ENCODE measurements around the gene PIGV.
A peak's percentile ranks its signal among the peaks of the same experiment; 100 is the strongest.

Gene PIGV

DNA sequence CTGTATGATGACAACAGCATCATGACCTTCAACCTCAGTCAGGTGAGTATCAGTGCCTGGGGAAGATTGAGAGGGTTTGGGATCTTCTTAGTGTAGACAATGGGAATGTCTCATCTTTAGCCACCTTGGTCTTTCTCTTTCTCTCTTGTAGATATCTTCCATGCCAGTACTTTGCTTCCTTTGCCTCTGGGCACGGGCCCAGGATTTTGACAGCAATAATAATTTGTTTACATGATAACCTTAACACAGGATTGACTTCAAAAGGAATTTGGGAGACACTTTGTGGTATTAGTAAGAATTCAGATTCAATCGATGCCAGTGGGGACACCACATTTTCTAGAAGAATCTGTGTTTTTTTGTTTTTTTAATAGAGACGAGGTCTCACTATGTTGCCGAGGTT is 12.1 kb upstream of the PIGV start:
- FAIRE-seq, result no peak

DNA sequence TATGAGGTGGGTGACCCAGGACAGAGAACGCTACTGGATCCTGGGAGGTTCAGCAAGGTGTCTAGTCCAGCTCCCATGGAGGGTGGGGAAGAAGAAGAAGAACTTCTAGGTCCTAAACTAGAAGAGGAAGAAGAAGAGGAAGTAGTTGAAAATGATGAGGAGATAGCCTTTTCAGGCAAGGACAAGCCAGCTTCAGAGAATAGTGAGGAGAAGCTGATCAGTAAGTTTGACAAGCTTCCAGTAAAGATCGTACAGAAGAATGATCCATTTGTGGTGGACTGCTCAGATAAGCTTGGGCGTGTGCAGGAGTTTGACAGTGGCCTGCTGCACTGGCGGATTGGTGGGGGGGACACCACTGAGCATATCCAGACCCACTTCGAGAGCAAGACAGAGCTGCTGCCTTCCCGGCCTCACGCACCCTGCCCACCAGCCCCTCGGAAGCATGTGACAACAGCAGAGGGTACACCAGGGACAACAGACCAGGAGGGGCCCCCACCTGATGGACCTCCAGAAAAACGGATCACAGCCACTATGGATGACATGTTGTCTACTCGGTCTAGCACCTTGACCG is 8.6 kb upstream of the PIGV start:
- no peak for FAIRE-seq

DNA sequence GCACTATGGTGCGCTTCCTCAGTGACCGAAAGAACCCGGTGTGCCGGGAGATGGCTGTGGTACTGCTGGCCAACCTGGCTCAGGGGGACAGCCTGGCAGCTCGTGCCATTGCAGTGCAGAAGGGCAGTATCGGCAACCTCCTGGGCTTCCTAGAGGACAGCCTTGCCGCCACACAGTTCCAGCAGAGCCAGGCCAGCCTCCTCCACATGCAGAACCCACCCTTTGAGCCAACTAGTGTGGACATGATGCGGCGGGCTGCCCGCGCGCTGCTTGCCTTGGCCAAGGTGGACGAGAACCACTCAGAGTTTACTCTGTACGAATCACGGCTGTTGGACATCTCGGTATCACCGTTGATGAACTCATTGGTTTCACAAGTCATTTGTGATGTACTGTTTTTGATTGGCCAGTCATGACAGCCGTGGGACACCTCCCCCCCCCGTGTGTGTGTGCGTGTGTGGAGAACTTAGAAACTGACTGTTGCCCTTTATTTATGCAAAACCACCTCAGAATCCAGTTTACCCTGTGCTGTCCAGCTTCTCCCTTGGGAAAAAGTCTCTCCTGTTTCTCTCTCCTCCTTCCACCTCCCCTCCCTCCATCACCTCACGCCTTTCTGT is 7.3 kb upstream of the PIGV start:
- no peak for FAIRE-seq

DNA sequence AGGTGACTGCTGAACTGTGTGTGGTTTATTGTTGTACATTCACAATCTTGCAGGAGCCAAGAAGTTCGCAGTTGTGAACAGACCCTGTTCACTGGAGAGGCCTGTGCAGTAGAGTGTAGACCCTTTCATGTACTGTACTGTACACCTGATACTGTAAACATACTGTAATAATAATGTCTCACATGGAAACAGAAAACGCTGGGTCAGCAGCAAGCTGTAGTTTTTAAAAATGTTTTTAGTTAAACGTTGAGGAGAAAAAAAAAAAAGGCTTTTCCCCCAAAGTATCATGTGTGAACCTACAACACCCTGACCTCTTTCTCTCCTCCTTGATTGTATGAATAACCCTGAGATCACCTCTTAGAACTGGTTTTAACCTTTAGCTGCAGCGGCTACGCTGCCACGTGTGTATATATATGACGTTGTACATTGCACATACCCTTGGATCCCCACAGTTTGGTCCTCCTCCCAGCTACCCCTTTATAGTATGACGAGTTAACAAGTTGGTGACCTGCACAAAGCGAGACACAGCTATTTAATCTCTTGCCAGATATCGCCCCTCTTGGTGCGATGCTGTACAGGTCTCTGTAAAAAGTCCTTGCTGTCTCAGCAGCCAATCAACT is 6.4 kb upstream of the PIGV start:
- no peak for FAIRE-seq

DNA sequence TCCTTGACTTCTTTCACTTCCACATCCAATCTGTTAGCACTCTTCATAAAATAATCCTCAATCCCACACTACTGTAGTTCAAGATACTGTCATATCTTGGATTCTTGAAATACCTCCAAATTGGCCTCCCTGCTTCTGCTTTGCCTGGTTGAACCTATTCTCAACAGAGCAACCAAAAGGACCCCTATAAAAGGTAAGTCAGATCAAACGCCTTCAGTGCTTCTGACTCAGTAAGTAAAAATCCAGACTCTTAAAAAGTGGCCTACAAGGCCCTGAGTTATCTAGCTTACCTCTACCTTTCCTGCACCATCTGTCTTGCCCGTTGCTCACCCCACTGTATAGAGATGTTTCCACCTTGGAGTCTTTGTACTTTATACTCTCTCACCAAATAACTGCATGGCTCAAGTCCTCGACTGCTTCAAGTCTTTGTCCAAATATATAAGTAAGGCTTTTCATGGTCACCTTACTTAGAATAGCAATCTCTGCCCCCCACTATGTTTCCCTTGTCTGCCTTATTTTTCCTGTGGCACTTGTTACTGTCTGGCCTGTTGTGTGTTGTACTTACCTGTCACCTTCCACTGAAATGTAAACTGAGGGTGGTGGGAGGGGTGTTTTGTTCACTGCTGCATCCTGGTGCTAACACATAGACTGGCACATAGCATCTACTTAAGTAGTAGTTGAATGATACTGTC is 5.1 kb upstream of the PIGV start:
- FAIRE-seq, result no peak

DNA sequence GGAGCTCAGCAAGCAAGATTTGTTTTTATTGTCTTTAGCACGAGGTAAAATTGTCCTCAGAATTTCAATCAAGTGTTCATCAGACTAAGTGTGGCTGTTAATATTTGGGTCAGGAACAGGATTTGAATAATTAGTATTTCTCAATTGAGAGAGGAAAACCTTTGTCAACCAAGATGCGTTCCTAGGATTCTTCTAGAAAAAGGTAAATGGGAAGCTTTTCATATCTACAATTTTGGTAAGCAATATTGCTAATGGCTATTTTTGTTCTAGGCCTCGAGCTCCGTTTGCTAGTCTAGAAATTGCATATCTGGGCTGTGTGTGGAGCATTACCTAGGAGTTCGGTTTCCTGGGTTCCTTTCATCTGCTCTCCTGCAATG is 4.1 kb upstream of the PIGV start:
- no peak for FAIRE-seq

DNA sequence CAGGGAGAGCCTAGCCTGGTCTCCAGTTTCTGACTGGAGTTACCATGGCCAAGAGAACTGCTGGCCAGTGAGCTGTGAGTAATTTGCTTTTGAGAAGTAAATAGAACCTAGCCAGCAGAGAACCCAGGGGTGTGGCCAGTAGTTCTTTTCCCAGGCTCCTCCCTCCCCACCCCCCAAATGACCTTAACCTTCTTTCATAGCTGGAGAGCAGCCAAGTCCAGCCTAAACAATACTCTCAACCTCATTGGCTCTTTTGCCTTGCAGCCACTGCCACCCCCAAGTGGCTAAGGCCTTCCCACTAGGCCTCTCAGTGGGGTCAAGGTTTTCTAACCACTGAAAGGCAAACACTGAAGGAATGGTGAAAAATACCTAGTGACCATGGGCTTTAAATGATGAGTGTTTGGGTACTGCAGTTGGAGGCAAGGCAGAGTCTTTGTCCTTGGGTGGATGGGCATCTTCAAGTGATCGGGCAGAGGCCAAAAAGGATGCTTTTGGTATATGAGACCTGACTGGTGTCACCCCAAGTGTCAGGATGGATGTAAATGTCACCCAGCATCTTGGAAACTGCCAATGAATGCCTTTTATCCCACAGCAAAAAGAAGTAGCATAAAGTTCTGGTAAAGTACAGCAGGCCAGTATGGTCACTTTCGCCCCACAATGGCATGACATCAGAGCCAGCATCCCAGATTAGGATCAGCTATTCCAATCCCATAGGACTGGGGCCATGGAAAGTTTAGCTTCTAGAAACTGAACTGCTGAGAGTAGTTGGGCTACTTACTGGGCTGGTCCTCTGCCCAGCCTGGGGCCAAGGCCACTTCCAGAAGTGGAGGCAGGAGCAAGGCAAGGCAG is 3.5 kb upstream of the PIGV start:
- FAIRE-seq, result no peak

DNA sequence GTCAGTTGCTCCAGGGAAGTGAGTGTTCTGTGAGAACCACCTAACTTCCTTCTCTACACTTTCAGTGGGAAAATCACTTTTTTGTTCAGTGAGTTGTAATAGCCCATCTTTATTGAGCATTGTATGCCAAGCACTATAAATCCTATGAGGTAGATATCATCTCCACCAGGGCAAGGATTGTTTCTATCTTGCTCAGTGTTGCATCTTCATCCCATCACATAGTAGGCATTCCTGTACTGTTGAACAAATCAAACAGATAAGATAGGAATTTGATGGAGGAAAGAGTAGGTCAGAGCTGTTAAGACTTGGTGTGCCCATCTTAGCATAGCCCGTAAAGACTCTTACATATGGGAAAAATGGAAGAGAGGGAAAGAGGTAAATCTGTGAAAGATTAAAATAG is 2.9 kb upstream of the PIGV start:
- no peak for FAIRE-seq

DNA sequence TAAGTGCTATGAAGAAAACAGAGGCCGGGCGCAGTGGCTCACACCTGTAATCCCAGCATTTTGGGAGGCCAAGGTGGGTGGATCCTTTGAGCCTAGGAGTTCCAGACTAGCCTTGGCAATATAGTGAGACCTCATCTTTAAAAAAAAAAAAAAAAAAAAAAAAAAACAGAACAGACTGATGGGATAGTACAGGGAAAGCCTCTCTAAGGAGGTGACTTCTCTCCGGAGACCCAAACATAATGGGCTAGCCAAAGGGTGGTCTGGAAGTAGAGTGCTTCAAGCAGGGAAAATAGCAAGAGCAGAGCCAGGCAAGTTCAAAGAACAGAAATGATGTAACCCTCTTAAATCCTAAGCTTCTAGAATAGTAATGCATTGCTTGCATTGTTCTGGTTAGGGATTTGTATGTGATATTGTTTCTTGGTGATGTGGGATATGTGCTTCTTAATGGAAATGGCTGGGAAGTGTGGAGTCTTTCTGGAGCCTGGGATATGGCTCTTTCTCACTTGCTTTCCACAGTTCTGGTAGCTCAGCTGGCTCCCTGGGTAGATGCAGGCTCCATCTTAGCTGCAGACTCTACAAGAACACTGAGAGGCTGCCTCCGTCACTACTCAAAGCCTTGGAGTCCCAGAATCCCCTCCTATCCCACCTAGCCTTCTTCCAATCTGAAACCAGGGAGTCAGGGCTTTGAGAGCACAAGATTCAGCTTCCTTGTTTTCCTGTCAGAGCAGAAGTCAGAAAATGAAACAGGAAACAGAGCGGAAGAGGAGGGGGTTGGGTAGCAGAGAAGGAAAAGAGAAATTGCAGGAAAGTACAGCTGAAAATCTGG is 1.9 kb upstream of the PIGV start:
- FAIRE-seq, result no peak

DNA sequence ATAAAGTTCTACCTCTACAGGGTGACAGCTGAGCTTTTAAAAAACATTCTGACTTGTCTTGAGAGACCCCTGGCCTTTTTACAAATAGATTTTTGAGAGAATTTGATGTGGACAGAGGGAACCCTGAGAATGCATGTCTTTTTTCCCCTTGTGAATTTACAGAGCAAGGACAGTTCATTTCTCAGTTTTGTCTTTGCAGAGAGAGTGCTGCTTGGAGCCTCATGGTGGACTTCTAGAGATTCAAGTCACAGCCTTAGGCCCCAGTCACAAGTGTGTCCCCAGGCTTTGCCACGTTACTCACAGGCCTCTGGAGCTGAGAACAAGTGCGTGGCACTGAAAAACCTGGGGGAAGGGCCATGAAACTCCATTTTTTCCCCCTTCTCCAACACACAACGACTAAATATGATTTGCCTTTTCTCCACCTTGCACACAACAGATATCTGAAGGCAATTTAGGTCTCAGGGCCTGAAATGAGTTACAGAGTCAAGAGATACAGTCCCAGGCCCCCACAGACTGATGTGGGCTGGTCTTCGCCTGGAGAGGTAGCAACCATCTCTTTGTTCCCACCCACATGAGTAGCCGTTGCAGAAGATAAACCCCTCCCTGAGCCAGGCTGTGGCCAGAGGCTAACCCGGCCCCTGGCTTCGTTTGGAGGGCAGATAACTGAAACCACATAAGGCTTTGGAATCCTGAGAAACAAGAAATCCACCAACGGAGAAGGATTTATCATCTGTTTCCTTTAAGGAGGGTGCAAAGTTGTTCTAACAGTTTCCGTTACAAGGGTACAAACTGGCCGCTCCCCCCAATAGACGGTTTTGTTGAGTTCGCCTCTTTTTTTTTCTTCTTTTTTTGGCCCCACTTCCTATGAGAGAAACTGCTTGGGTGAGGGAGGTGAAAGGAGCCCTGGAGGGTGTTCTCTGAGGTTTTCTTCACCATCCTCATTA is 1.0 kb upstream of the PIGV start:
- peak; percentile 99 for FAIRE-seq

DNA sequence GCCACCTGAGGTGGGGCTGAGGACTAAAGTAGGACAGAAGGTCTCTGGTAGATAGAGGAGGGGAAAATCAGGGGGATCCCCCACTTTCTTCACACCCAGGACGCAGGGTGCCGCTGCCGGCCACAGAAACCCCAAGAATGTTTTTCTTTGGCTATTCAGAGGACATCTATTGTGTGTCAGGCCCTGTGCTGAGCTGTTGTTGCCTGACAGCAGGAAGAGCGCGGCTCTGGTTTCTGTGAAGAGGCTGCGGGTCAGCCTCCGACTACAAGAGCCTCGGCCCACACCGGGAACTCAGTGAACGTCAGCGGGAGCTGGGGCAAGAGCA is 407 bp upstream of the PIGV start:
- FAIRE-seq, result no peak

DNA sequence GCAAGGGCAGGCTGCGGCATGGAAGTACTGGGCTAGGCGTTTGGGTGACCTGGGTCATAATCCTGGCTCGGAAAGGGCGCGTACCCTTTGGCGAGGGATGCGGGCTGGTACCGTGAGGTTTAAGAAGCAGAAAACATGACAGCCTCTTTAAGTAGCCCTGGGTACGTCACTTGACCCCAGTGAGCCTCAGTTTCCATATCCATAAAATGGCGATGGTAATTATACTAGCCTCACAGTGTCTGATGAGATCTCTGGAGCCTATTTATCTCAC is 700 bp downstream of the PIGV start:
- FAIRE-seq, result no peak

DNA sequence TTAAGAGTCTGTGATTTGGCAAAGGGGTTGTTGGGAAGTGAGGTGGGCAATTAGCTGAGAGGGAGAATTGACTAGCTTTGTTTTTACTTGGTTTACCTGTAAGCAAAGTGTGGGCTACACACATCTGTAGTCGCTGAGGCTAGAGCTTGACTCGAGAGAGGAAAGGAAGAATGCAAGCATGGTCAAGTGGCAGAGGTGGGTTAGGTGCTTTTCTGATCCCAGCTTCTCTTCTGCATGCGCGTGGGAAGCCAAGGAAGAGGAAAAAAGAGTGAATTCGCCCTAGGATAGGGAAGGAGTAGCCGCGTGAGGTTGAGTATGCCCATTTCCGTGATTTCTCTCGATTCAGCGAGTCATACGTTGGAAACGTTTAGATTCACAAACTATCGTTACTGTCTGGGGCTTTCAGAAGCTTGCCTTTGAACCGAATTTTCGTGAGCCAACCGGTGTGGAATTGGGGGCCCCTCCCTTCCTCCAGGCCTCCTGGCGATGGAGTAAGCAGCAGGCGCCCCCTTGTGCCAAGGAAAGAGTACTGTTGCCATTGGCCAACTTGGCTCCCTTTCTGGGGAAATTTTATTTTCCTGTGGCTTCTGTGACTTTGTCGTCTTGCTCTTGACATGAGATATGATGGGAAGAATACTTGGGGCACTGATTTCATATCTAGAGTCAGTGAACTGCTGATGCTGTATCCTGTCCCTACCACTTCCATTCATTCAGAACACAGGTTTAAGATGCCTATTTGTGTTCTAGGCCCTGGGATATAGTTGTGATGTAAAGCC is 1.3 kb downstream of the PIGV start:
- peak; percentile 93 for FAIRE-seq

DNA sequence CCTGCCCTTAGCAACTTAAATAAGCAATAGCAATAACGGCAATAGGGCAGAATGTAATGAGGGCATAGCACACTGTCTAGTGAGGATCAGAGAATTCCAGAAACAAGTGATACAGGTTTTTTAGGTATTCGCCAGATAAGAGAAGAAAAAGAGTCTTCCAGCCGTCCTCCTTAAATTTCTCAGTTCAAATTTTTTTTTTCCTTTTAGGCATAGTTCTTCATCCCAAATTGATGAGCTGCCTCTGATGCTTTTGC is 1.8 kb downstream of the PIGV start:
- FAIRE-seq, result no peak

DNA sequence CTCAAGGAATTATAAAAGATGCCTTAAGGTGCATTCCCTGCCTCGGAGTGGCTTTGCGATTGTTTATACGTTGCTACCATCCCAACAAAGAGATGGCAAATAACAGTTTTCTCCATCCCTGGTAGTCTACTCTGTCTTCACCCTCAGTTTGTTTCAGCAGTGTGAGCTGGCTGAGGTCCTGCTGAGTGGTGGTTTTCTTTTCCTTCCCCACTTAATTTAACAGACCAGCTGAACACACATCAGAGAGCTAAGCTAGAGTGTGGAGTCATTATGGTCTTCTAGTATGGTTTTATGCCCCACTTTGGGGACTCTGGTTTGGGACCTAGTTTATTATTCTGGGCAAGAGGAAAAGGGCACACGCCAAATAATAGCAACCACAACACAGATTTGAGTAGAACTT is 2.2 kb downstream of the PIGV start:
- no peak for FAIRE-seq

DNA sequence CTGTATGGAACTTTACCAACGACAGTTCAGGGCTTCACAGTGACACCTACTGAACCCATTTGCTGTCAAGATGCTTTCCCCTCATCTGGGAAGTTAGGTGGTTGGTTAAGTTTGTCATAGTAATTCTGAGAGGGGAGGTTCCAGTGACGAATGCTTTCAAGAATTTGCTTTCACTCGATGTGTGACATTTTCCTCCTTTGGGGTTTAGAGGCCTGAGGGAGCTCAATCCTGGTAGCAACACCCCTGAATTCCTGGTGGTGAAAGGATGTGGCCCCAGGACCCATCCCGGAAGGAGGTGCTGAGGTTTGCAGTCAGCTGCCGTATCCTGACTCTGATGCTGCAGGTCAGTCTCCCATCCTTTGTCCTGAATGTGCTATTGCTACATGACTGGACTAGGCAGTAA is 2.8 kb downstream of the PIGV start:
- no peak for FAIRE-seq

DNA sequence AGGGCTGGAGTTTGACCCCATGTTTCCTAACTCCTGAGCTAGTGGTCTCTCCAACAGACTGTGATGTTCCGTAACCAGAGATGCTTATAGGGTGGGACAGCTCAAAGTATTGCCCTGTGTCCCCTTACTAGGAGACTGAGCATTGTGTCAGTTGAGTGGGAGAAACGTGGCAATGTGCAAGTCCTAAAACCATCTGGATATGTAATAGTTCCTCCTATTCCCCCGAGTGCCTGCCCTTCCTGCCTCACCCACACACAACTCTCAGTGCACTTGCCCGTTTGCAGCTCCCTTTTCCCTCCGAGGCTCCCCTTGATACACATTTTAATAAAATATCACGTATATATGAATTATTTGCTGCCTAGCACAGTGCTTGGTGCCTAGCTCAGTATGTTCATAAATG is 3.4 kb downstream of the PIGV start:
- FAIRE-seq, result no peak

DNA sequence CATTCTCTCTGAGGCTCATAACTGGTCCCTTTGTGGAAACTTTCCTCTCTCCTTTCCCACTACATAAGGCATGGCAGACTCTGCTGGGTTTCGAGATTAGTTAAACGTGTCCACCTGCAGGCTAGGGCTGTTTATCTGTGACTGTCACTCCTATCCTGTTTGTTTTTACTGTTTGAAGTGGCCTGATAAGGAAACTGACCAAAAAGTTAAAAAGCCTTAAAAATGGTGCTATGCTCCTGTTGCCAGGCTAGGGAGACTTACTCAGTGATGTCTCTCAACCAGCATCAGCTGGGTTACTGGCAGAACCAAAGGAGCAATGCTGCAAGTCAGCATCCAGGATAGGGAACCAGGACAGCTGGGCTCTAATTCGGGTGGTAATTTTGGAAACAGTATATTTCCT is 3.9 kb downstream of the PIGV start:
- FAIRE-seq, result no peak

DNA sequence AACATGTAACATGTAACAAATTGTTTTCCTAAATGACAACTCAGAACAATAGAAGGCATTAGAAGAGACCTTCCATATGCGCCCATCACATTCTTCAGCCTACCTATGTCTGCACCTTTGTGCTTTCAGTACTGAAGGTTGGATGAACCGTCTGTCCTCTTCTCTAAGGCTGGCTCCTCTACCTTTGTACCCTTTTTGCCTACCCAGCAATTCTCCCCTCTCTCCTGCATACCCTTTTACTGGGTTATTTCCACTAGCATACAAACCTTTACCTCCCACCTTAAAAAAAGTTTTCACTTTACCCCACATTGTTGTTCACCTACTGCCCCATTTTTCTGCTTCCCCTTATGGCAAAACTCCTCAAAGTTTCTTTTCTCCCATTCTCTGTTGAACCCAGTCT is 5.2 kb downstream of the PIGV start:
- FAIRE-seq, result no peak

DNA sequence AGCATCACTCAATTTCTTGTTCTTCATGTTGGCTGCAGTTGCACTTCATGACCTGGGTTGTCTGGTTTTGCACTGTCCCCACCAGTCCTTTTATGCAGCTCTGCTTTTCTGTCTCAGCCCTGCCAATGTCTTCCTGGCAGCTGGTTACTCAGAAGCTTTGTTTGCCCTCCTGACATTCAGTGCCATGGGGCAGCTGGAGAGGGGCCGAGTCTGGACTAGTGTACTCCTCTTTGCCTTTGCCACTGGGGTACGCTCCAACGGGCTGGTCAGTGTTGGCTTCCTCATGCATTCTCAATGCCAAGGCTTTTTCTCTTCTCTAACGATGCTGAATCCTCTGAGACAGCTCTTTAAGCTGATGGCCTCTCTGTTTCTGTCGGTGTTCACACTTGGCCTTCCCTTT is 6.6 kb downstream of the PIGV start:
- FAIRE-seq, result no peak

DNA sequence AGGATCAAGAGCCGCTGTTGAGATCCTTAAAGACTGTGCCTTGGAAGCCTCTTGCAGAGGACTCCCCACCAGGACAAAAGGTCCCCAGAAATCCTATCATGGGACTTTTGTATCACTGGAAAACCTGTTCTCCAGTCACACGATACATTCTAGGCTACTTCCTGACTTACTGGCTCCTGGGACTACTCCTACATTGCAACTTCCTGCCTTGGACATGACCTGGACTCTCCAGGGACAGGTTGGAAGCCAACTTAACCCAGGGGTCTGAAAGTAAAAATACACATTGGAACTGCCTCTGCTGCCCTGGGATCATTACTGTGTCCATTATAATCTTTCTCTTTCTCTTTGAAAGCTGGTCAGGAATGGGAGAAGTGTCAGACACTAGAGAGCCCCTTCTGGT is 9.9 kb downstream of the PIGV start:
- no peak for FAIRE-seq
